Measurements from ENCODE around the gene NR4A2.
"Not testable (repeated sequence)": the region's sequence is repeated elsewhere in the genome, so short reads cannot be mapped to it uniquely, and the experiment has no call there.

Gene NR4A2

DNA sequence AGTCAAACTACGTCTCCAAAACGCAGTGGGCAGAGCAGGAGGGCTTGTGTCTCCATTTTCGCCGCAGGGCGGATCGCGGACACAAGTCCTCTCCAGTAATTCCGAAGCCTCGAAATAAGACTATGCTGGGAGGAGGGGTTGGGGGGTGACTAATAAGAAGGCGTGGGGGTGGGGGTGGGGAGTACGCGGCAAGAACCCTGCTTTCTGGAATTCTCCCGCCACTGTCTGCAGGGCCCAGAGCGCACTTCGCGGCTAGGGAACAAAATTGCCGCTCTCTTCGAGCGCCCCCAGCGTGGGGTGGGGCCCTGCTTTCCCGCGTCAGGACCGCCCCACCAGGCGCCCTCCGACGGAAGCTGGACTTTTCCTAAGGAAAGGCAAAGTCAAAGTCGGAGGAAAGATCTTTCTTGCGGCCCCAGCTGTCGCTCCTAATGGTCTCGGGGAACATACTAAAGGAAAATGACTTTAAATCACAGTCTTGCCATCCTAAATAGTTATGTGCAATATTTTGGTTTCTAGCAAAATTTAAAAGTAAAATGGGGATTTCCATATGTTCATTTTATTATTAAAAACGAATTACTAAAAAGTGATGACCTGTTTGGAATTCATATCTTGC, 11.9 kb downstream of the NR4A2 start:
- no peak for DNase-seq

DNA sequence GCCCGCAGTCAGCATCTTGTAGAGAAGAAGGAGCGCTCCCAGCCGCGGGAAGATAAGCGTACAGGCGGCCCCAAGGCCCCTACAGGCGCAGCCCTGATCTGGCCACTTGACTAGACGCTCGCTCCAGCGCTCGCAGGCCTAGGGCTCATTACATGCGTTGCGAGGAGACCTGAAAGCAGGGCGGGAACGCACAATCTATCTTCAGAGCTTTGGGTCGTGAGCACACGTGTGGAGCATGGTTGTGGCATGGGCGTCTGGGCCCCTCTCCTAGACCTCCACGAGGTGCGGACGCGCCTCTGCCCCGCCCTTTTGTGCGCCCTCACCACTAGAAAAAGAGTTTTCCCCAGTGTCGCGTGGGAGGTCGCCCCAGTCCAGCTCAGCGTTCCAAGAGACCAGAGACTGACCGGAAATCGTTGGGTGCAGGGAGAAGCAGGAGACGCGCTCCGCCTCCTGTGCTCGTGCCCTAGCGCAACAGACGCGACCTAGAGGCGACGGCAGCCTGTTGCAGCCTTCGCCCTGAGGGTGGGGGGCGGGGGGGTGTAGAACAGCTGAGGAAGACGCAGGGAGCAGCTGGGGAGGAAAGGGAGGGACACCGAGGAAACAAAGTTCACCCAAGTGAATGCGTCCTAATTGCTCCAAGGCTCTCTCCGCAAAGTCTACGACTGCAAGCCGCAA, 12.6 kb downstream of the NR4A2 start:
- peak in 1 of 5 donors; percentile 14 for DNase-seq

DNA sequence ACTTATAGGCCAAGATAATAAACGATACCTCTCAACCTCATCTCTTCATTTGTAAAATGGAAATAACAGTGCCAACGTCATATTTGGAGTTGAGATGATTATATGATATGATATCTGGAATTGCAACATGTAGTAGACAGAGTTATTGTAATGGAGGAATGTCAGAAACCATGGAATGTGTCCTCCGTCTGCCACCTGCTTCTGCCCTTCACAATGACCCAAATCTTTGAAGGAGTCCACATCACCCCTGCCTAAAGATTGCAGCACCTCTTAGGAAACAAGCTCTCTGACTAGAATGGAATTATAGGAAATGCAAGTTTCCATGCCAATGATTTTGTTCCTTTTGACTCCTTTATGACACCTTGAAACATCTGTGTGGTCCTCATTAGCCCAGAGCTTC, 14.9 kb downstream of the NR4A2 start:
- no peak for DNase-seq

GRCh38 chr2:156311976-156312375, 20.5 kb downstream of the NR4A2 start:
- DNase-seq = no peak

GRCh38 chr2:156310773-156311172, 21.7 kb downstream of the NR4A2 start:
- no peak for DNase-seq

- DNase-seq = no peak
Observed at GRCh38 chr2:156309917-156310316, 22.6 kb downstream of the NR4A2 start.

GRCh38 chr2:156309167-156309566, 23.4 kb downstream of the NR4A2 start:
- no peak for DNase-seq

GRCh38 chr2:156306821-156307220, 25.7 kb downstream of the NR4A2 start:
- DNase-seq = no peak

DNA sequence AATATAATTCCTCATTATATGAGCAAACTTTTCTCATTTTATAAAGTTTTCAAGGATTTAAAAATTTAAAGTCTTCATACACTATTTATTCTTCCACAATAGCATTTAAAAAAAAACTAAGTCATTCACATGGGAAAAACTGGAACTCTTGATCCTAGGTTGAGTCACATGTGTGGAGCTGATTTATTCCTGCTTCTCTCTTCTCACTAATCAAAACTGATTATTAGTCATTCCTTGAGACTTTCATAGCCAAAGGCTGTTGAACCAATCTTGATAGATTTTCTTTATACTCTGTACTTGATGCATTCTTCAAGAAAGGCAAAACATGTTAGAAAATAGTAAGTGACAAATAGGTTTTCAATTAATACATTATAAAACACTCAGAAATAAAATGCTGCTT, 27.4 kb downstream of the NR4A2 start:
- DNase-seq = no peak

DNA sequence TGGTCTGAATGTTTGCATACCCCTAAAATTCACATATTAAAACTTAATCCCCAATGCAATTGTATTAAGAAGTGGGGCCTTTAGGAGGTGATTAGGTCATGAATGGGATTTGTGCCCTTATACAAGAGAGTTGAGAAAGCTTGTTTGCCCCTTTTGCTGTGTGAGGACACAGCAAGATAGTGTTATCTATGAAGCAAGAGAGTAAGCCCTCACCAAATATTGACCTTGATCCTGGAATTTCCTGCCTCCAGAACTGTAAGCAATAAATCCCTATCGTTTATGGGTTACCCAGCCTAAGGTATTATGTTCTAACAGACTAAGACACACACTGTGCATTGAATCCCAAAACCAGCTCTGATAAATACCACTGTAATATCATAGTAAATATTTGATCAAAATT, 32.2 kb downstream of the NR4A2 start:
- DNase-seq = no peak

DNA sequence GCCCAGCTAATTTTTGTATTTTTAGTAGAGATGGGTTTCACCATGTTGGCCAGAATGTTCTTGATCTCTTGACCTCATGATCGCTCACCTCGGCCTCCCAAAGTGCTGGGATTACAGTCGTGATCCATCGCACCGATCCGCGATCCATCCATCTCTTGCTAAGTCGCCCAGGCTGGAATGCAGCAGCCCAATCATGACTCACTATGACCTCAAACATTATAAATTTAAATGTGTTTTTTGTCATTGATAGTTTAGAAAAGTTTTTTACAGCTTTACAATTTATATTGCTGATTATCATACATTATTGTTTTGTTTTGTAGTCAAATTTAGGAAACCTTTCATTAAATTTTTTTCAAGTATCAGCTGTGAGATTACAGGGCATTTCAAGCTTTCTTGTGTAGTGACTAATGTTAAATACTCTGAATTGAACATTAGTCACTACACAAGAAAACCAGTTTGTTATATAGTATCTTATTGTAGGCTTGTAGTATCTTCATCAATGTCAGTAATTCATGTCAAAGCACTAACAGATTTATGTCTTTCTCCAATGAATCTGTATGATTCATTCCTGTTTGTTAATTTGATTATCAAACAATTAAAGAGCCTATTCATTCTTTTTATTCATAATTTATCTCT, 37.5 kb downstream of the NR4A2 start:
- DNase-seq = no peak

- not testable (repeated sequence) for DNase-seq
Observed at GRCh38 chr2:156293382-156293781, 39.1 kb downstream of the NR4A2 start.

- DNase-seq = no peak
Observed at GRCh38 chr2:156279446-156280150, 52.9 kb downstream of the NR4A2 start.

All from T-helper 1 cell (primary cell).